GM11168 (cell line): ENCODE results near the gene POGLUT2.

ENCODE experiments used
- in situ Hi-C: fragments of 300-500 bp; cut with MboI; formaldehyde crosslinking; loops from one replicate; pipeline ENCODE4 v1.12.0; 2022; ENCODE audit warnings: low sequenced_read_pairs; ENCODE audit not compliant: unreplicated experiment

POGLUT2 gene

GRCh38 chr13:102771298-102772041 is 27.3 kb downstream of the POGLUT2 start:
- in situ Hi-C loops: no loop called here

- in situ Hi-C loops: no loop called here
Observed at GRCh38 chr13:102770435-102770834, 28.3 kb downstream of the POGLUT2 start.

DNA sequence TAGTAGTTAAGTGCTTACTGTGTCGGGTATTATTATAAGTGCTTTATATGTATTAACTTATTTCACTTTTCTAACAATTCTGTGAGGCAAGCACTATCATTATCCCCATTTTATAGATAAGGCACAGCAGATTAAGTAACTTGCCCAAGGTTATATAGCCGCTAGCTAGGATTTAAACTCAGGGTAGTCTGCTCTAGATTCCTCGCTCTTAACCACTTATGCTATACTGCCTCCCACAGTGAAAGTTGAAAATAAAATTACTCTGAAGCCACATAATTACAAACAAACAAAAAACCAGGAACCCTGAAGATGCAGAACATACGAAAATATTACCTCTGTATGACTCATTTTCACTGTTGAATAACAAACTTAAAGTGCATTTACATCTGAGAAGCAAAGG is 29.1 kb downstream of the POGLUT2 start:
- in situ Hi-C loops: no loop called here

DNA sequence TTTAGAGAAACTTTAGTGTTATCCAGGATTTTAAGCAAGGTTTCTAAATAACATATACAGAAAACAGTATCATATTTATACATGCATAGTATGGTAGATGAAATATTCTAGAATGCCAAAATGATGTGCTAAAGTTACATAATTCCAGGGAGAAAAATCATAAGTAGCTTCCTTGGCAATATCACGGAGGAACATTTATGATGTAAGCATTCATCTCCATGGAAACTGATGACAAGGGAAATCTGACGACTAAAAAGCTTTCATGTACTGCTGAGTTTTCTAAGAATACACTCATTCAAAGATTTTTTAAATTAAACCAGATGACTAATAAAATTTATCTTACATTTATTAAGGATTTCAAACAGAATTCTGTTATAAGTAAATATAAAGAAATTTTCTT is 29.9 kb downstream of the POGLUT2 start:
- in situ Hi-C loops: no loop called here

- in situ Hi-C loops: no loop called here
Observed at GRCh38 chr13:102763741-102764140, 35.0 kb downstream of the POGLUT2 start.

- in situ Hi-C loops: no loop called here
Observed at GRCh38 chr13:102761071-102761470, 37.7 kb downstream of the POGLUT2 start.

- in situ Hi-C loops: no loop called here
Observed at GRCh38 chr13:102758842-102759241, 39.9 kb downstream of the POGLUT2 start.

GRCh38 chr13:102757006-102757405 is 41.8 kb downstream of the POGLUT2 start:
- in situ Hi-C loops: no loop called here

- in situ Hi-C loops: no loop called here
Observed at GRCh38 chr13:102751886-102752285, 46.9 kb downstream of the POGLUT2 start.

- in situ Hi-C loops: no loop called here
Observed at GRCh38 chr13:102742506-102742905, 56.3 kb downstream of the POGLUT2 start.

DNA sequence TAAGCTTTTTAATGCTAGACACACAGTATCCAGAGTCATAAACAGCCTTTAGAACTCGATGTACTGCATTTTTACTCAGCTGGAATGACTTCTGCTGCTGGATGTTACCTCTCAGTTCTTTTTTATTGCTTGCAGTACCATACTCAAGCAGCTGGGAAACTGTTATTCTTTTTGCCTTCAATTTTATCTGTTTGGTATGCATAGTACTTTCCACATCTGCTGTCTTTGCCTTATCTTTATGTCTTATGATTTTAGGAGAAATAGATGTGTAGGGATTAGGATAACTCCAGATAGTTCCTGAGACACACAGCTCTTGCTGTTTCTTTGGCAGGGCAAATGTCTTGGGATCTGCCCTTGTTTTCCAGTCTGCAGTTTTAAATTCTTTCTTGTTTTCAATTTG is 56.7 kb downstream of the POGLUT2 start:
- in situ Hi-C loops: no loop called here
